Endothelial cell of umbilical vein (primary cell): ENCODE results near the gene DGKG. TPM values are rescaled to one million over a fixed set of nuclear protein-coding genes. Genes with fewer than 3 reads are reported as not detected.

Source experiments
- BruUV-seq: library from RNA; stranded (reverse); fragments of 400-500 nt; replicated peaks from 2 replicates; lab custom pipeline; 2021; lab: Mats Ljungman, UMichigan
- CTCF ChIA-PET: fragments of 300-600, 350-600 bp; sonication (Branson Sonifier 250); formaldehyde crosslinking; loops from one replicate; lab custom pipeline; 2021; ENCODE audit warnings: antibody characterized with exemption, inconsistent platforms; lab: Charles Lee
- POLR2A ChIA-PET: fragments of 300-600, 350-600 bp; sonication (Branson Sonifier 250); formaldehyde crosslinking; loops from one replicate; lab custom pipeline; 2021; ENCODE audit warnings: antibody characterized with exemption, inconsistent platforms; lab: Charles Lee
- DNase-seq: peaks from one replicate; pipeline ENCODE4 v3.0.0-alpha.2; 2011; ENCODE audit warnings: low read depth, low spot score
- FAIRE-seq: peaks from 2 replicates; lab custom pipeline; 2011; peaks lifted over from hg19 to GRCh38; lab: Jason Lieb, UNC
- H2AFZ ChIP-seq: 2 replicates; pipeline ENCODE4 v1.6.0; 2012; ENCODE audit warnings: low read depth, low read length, control low read depth, inconsistent platforms
- H3K27ac ChIP-seq: 2 replicates; pipeline ENCODE4 v1.5.1; 2011; ENCODE audit warnings: low read depth, mild to moderate bottlenecking, control low read depth, low read length, moderate library complexity; ENCODE audit not compliant: insufficient read depth
- H3K27me3 ChIP-seq, 2 experiments: 2 replicates each; pipeline versions ENCODE4 v1.6.0 to v1.6.1; 2011; ENCODE audit warnings: low read length in 2 of 2, mixed read lengths in 1 of 2; ENCODE audit not compliant: control insufficient read depth in 2 of 2, insufficient read depth in 2 of 2
- H3K36me3 ChIP-seq, 2 experiments: 2 replicates in 1 of 2; 3 replicates in 1 of 2; pipeline ENCODE4 v1.5.1; 2011; ENCODE audit warnings: low read length in 2 of 2, mild to moderate bottlenecking in 1 of 2, moderate library complexity in 1 of 2; ENCODE audit not compliant: control insufficient read depth in 2 of 2, insufficient read depth in 2 of 2; ENCODE audit errors: extremely low read depth in 1 of 2
- H3K4me1 ChIP-seq: 3 replicates; pipeline ENCODE4 v1.5.1; 2011; ENCODE audit warnings: mild to moderate bottlenecking, low read length; ENCODE audit not compliant: control insufficient read depth, insufficient read depth; ENCODE audit errors: extremely low read depth
- H3K4me2 ChIP-seq: 2 replicates; pipeline ENCODE4 v1.6.1; 2011; ENCODE audit warnings: low read length, control low read depth, mixed read lengths; ENCODE audit not compliant: insufficient read depth
- H3K4me3 ChIP-seq, 3 experiments: fragments of 200-600 bp in 1 of 3; sonication (generic), shearing (Covaris generic) in 1 of 3; replicated peaks in 1 of 3; 2 replicates each; pipeline ENCODE4 v1.5.1; 2011 to 2016; ENCODE audit warnings: control low read depth in 3 of 3, low read length in 3 of 3, mild to moderate bottlenecking in 2 of 3, inconsistent platforms in 1 of 3, low read depth in 1 of 3, moderate library complexity in 1 of 3; ENCODE audit not compliant: insufficient read depth in 1 of 3
- H3K79me2 ChIP-seq: 2 replicates; pipeline ENCODE4 v1.6.0; 2012; ENCODE audit warnings: low read length, inconsistent platforms; ENCODE audit not compliant: control insufficient read depth, insufficient read depth
- H3K9ac ChIP-seq: replicated peaks from 2 replicates; pipeline ENCODE3; 2011; ENCODE audit warnings: low read length, control low read depth; ENCODE audit not compliant: insufficient read depth; ENCODE audit errors: extremely low read depth
- H3K9me1 ChIP-seq: replicated peaks from 3 replicates; pipeline ENCODE4 v1.6.0; 2011; ENCODE audit warnings: mild to moderate bottlenecking, low read length; ENCODE audit not compliant: control insufficient read depth, insufficient read depth; ENCODE audit errors: extremely low read depth
- H3K9me3 ChIP-seq: replicated peaks from 2 replicates; pipeline ENCODE4 v1.5.1; 2012; ENCODE audit warnings: low read length, inconsistent platforms; ENCODE audit not compliant: control insufficient read depth, insufficient read depth
- H4K20me1 ChIP-seq: replicated peaks from 2 replicates; pipeline ENCODE3; 2011; ENCODE audit warnings: mild to moderate bottlenecking, low read length; ENCODE audit not compliant: control insufficient read depth, insufficient read depth; ENCODE audit errors: extremely low read depth
- EZH2 ChIP-seq: IDR thresholded peaks from 2 replicates; pipeline ENCODE4 v1.6.1; 2012; ENCODE audit warnings: borderline replicate concordance, low read depth, mild to moderate bottlenecking, moderate library complexity, low read length, inconsistent platforms; ENCODE audit not compliant: severe bottlenecking
- FOS ChIP-seq: IDR thresholded peaks from 2 replicates; pipeline ENCODE4 v1.6.1; 2011; ENCODE audit warnings: mild to moderate bottlenecking, low read length, moderate library complexity, borderline replicate concordance; ENCODE audit not compliant: insufficient read depth
- GATA2 ChIP-seq: IDR thresholded peaks from 2 replicates; pipeline ENCODE4 v1.7.0; 2011; ENCODE audit warnings: low read depth, mild to moderate bottlenecking, moderate library complexity, mixed read lengths, low read length; ENCODE audit not compliant: insufficient read length, insufficient read depth
- JUN ChIP-seq: IDR thresholded peaks from 2 replicates; pipeline ENCODE4 v1.6.1; 2011; ENCODE audit warnings: borderline replicate concordance, low read depth; ENCODE audit not compliant: insufficient read length, insufficient read depth
- MYC ChIP-seq: IDR thresholded peaks from one replicate; pipeline ENCODE4 v1.6.1; 2011; ENCODE audit warnings: mild to moderate bottlenecking, low read depth, low read length
- POLR2A ChIP-seq: IDR thresholded peaks from 2 replicates; pipeline ENCODE4 v1.6.1; 2012; ENCODE audit warnings: low read depth, mild to moderate bottlenecking, control low read depth, low read length
- POLR2AphosphoS5 ChIP-seq: IDR thresholded peaks from 2 replicates; pipeline ENCODE4 v1.6.1; 2012; ENCODE audit warnings: low read depth, mild to moderate bottlenecking, control low read depth, low read length, moderate library complexity; ENCODE audit not compliant: insufficient read depth
- dilution Hi-C: fragments of 300-500 bp; cut with MboI; formaldehyde crosslinking; loops from one replicate; pipeline ENCODE4 v1.15.0; 2019; ENCODE audit warnings: low sequenced_read_pairs; ENCODE audit not compliant: extremely low pct_ligation_motif_present
- intact Hi-C: fragments of 100-400 bp; cut with micrococcal nuclease; formaldehyde crosslinking; loops from one replicate; pipeline ENCODE4 v1.10.0; 2022
- polyA plus RNA-seq, 4 experiments: library from polyadenylated mRNA; depleted of rRNA in 3 of 4; stranded (reverse) in 3 of 4; unstranded in 1 of 4; fragments of >200 nt; gene quantifications; 2 replicates each; pipeline versions ENCODE4 v1.2.1 to v1.2.3, GENCODE V29; 2011 to 2012; ENCODE audit warnings: missing spikeins in 1 of 4
- total RNA-seq: library from RNA; stranded (reverse); gene quantifications from 2 replicates; pipeline ENCODE4 v1.2.3, GENCODE V29; 2021
- TF ChIP-seq, protein P1 (sequence below), 2 donors: IDR thresholded peaks; 1 replicate in 1 of 2; 2 replicates in 1 of 2; pipeline ENCODE4 v1.5.1; 2011; ENCODE audit warnings: low read length in 2 of 2, mild to moderate bottlenecking in 2 of 2, moderate library complexity in 2 of 2, control low read depth in 1 of 2, inconsistent platforms in 1 of 2, low read depth in 1 of 2; ENCODE audit not compliant: insufficient read depth in 1 of 2; ENCODE audit errors: extremely low read depth in 1 of 2
- TF ChIP-seq, protein P2 (sequence below): IDR thresholded peaks from 2 replicates; pipeline ENCODE4 v1.6.1; 2011; ENCODE audit not compliant: insufficient read depth, insufficient read length

Gene DGKG
- total and polyA plus RNA-seq, 2 donors (not counting 3 experiments of a cell fraction or from before 2014, with no cell fraction given), result not detected

DNA sequence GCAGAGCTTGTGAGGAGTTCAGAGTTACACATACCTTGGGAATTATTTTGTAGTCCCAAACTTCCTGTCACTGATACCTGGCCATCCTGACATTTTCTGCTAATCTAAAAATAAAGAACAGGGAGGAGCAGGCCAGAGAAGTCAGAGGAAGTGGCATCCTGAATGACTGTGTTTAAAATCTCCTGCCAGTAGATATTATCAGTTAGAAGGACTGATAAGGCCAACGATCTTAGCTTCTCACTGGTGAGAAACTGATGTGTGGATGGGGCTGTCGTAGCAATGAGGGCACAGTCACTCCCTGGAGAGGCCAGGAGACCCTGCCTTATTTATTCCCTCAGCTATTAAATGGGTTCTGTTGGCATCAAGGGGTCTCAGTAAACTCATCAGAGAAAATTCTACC, 115.1 kb downstream of the DGKG start:
- dilution Hi-C loops (no loop called here), intact Hi-C loops (no loop called here)
- Histone ChIP-seq H3K4me2 (no peak overlapping the region), H2AFZ (no peak overlapping the region), H3K27ac (no peak overlapping the region), H3K36me3 (no peaks in the 10 kb centered on the region), H3K79me2 (no peaks in the 10 kb centered on the region), H3K4me3 (no peak overlapping the region), H3K9ac (no peak overlapping the region), H3K9me1 (no peaks in the 10 kb centered on the region), H3K27me3 (no peaks in the 10 kb centered on the region), H3K4me1 (no peaks in the 10 kb centered on the region), H3K9me3 (no peaks in the 10 kb centered on the region), H4K20me1 (no peaks in the 10 kb centered on the region)
- ChIA-PET POLR2A (interaction anchor here (0.6 kb wide), 1 partner anchor 711 kb away, joined by 3 read pairs; no protein-coding TSS in a partner anchor), CTCF (interaction anchor here (0.8 to 1.3 kb wide), 4 partner anchors 13 to 294 kb away, joined by 3 to 9 read pairs (median 3); no protein-coding TSS in a partner anchor)
- no peak for FAIRE-seq
- TF ChIP-seq MYC (no peak), POLR2AphosphoS5 (no peak), EZH2 (no peak), JUN (no peak)
- TF ChIP-seq, protein P1, sequence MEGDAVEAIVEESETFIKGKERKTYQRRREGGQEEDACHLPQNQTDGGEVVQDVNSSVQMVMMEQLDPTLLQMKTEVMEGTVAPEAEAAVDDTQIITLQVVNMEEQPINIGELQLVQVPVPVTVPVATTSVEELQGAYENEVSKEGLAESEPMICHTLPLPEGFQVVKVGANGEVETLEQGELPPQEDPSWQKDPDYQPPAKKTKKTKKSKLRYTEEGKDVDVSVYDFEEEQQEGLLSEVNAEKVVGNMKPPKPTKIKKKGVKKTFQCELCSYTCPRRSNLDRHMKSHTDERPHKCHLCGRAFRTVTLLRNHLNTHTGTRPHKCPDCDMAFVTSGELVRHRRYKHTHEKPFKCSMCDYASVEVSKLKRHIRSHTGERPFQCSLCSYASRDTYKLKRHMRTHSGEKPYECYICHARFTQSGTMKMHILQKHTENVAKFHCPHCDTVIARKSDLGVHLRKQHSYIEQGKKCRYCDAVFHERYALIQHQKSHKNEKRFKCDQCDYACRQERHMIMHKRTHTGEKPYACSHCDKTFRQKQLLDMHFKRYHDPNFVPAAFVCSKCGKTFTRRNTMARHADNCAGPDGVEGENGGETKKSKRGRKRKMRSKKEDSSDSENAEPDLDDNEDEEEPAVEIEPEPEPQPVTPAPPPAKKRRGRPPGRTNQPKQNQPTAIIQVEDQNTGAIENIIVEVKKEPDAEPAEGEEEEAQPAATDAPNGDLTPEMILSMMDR (IDR thresholded peaks at IDR 0.05; ENCODE audit: extremely low read depth in 1 of 2, insufficient read depth in 1 of 2, low read depth in 1 of 2, low read length in 2 of 2), result no peak
- no peak for DNase-seq
- no TSS peak for BruUV-seq

DNA sequence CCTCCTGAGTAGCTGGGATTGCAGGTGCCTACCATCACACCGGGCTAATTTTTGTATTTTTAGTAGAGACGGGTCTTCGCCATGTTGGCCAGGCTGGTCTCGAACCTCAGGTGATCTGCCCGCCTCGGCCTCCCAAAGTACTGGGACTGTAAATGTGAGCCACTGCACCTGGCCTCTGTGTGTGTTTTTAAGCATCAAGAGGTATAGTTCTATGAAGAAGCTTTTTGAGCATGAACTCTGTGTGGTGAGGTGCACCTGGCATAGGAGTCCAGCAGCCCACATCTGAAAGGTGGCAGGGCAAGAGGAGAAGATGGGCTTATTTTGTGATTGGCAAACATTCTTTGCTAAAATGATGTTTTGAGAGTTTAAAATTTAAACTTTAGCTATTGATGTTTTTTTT, 118.0 kb downstream of the DGKG start:
- ChIA-PET CTCF (interaction anchor here (1.0 to 2.0 kb wide), 2 partner anchors 261 to 297 kb away, joined by 3 to 13 read pairs; no protein-coding TSS in a partner anchor), POLR2A (no interaction called here)
- dilution Hi-C loops (no loop called here), intact Hi-C loops (loop anchor here (5.0 kb wide), 1 partner anchor 137 kb away; the partner anchor contains the start of gene ETV5)
- no TSS peak for BruUV-seq
- Histone ChIP-seq H3K9ac (no peak overlapping the region), H3K27ac (no peak overlapping the region), H3K4me1 (no peaks in the 10 kb centered on the region), H2AFZ (no peak overlapping the region), H3K9me1 (no peaks in the 10 kb centered on the region), H3K4me3 (no peak overlapping the region), H3K9me3 (no peaks in the 10 kb centered on the region), H3K36me3 (no peaks in the 10 kb centered on the region), H3K4me2 (no peak overlapping the region), H4K20me1 (no peaks in the 10 kb centered on the region), H3K79me2 (no peaks in the 10 kb centered on the region), H3K27me3 (no peaks in the 10 kb centered on the region)
- TF ChIP-seq GATA2 (no peak), POLR2A (no peak), EZH2 (no peak), MYC (no peak), POLR2AphosphoS5 (no peak), FOS (no peak), JUN (no peak)
- TF ChIP-seq, protein P1 (IDR thresholded peaks at IDR 0.05; ENCODE audit: extremely low read depth in 1 of 2, insufficient read depth in 1 of 2, low read depth in 1 of 2, low read length in 2 of 2), result no peak
- TF ChIP-seq, protein P2, sequence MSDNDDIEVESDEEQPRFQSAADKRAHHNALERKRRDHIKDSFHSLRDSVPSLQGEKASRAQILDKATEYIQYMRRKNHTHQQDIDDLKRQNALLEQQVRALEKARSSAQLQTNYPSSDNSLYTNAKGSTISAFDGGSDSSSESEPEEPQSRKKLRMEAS, result no peak
- DNase-seq, result no peak
- no peak for FAIRE-seq
